M059J (cell line): ENCODE data around the gene KIF2C. TPM values are rescaled to one million over a fixed set of nuclear protein-coding genes. Genes with fewer than 3 reads are reported as not detected.
"Not testable (repeated sequence)": the region's sequence is repeated elsewhere in the genome, so short reads cannot be mapped to it uniquely, and the experiment has no call there.

Experiments used
- DNase-seq: peaks from one replicate; pipeline ENCODE4 v3.0.0-alpha.2; 2012; ENCODE audit warnings: low read depth
- total RNA-seq: library from RNA; depleted of rRNA; stranded (reverse); fragments of >200 nt; shearing (Covaris generic); gene quantifications from 2 replicates; pipeline ENCODE4 v1.2.3, GENCODE V29; 2014

The KIF2C gene
- total RNA-seq, 1 experiment from 2014 or later, result 127 TPM

- DNase-seq, result no peak
These were observed 21.5 kb upstream of the KIF2C start for GRCh38 chr1:44718091-44718490.

GRCh38 chr1:44719318-44719717 is 20.3 kb upstream of the KIF2C start:
- no peak for DNase-seq

GRCh38 chr1:44720281-44720680 is 19.4 kb upstream of the KIF2C start:
- no peak for DNase-seq

DNA sequence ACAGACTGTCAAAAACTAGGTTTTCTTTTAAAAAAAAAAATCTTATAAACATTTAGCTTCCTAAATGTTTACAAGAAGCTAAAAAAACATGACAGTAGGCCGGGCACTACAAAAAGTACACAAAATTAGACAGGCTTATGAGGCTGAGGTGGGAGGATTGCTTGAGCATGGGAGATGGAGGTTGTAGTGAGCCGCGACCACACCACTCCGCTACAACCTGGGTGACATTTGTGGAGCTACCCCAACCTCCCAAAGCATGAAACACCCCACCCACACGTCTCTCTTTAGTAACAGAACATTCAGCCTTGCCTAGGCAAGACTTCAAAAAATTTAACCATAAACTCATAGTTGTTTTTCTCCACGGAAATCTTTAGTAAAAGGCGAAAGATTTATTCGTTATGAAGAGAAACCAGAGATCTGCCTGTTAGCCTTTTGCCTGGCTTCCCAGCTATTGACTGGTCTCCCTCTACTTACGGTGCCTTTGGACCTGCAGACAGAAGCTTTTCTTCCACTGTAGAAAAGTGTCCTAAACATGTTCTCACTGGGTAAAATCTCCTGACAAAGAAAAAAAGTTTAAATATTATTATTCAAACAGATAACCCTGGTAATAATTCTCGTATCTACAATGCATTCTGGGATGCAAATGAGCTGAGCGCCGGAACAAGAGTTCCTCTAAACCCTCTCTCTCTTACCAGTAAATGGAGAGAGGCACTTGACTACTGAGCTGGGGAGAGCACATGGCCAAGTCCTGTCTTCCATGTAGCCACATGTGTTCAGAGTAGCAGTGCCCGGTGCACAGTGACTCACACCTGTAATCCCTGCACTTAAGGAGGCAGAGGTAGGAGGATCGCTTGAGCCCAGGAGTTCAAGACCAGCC is 17.9 kb upstream of the KIF2C start:
- DNase-seq, result peak; percentile 93

- no peak for DNase-seq
These were observed 16.6 kb upstream of the KIF2C start for GRCh38 chr1:44723064-44723463.

- no peak for DNase-seq
These were observed 15.9 kb upstream of the KIF2C start for GRCh38 chr1:44723496-44724295.

DNA sequence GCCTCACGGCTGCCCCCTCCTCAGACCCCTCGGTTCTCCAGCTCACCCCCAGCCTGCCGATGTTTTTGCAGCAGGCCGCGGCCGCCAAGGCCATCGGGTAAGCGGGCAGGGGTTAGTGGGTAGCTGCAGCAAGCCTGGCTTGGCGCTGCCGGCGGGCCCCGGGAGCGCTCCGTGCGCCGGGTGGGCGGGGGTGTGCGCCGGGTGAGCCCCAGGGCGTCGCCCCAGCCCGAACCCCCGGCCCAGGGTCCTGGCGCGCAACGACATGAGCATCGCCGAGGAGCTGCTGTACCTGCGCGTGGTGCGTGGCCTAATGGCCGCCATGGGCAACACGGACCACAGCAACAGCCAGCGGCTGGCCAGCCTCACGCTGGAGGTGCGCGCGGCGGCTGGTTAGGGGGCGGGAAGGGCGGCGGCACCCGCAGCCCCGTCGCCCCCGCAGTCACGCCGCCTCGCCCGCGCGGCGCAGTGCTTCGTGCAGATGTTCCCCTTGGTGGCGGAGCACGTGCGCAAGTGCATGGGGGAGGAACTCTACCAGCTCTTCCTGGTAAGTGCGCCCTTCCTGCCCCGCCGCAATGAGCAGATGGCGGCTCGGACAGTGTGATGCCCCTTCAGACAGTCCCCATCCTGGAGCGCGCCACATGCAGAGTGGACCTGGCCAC is 15.2 kb upstream of the KIF2C start:
- DNase-seq, result no peak

- DNase-seq, result no peak
These were observed 14.5 kb upstream of the KIF2C start for GRCh38 chr1:44724955-44725698.

DNA sequence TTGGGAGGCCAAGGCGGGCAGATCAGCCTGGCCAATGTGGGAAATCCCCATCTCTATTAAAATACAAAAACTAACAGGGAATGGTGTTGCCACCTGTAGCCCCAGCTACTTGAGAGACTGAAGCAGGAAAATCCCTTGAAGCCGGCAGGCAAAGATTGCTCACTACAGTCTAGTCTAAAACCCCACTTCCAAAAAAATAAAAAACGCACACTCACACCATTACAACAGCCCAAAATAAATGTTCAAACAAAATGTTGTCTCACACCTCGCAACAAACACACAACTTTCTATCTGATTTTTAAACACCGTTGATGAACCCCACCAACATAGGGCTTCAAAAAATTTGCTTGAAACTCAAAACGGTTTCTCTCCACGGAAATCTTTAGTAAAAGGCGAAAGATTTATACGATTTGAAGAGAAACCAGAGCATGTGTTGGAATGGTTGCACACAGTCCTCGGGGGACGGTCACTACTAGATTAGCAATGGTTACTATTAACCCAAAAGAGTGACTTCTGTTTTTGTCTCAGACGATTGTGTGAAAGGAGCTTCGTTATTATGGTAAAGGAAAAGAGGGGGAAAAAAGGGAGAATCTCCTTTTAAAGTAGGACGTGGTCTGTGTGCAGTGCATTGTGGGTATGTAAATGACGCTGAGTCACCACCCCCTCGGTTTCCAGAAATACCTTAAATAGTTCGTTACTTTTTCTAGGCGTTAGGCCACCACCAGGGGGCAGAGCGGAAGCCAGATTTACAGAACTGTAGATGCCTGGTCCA is 8.7 kb upstream of the KIF2C start, which contains the start of gene RNU5D-1:
Gene RNU5D-1 (minus strand): TSS at position 430 of the 772 bp plus-strand sequence.
- peak; percentile 99 for DNase-seq

- DNase-seq, result peak; percentile 82
These were observed 6.3 kb upstream of the KIF2C start for GRCh38 chr1:44733365-44733764.

DNA sequence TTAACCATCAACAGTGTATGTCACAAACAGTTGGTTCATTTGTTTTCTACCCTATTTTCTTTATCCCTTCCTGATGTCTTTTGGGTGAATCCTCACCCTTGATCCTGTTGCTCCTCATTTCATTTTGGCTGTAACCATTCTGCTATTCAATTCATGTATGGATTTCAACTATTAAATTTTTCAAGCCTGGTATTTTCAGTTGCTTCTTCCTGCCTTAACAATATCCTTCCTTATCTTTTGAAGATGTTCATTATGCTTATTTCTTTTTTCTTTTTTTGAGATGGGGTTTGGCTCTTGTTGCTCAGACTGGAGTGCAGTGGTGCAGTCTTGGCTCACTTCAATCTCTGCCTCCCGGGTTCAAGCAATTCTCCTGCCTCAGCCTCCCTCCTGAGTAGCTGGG is 5.9 kb upstream of the KIF2C start:
- DNase-seq, result no peak

DNA sequence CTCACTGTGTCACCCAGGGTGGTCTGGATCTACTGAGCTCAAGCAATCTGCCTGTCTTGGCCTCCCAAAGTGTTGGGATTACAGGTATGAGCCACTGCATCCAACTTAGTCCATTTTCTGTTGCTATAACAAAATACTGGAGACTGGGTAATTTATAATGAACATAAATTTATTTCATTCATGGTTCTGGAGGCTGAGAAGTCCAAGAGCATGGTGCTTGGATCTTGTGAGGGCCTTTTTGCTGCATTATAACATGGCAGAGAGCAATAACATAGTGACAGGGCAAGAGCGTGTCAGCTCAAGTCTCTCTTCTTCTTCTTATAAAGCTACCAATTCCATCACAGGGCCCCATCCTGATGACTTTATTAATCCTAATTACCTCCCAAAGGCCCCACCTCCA is 3.6 kb upstream of the KIF2C start:
- DNase-seq, result no peak

DNA sequence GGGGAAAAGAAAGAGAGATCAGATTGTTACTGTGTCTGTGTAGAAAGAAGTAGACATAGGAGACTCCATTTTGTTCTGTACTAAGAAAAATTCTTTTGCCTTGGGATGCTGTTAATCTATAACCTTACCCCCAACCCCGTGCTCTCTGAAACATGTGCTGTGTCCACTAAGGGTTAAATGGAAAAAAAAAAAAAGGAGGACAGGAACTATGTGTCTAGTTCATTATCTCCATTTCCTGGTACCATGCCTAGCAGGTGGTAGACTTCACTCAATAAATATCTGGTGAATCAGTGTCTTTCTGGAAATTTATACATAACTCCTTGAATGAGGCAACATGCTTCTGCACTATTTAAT is 707 bp upstream of the KIF2C start:
- not testable (repeated sequence) for DNase-seq

DNA sequence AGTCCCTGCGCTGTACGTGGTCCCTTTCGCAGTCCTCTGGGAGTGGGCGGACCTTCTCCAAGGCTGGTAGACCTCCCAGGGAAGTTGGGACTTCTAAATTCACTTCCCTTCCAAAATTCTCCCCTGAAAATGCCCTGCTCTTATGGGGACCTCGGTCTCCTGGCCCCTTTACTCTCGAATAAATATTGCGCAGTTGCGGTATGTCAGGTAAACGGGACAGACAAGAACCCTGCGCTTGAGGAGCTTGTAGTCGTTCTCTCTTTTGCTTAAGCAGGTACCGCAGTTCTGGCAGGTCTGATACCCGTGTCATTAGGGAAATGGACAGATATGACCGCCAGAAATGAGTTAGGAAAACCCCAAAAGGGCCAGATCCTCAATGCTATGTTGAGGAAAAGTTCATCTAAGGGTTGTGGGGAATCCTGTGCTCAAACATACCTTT is 561 bp downstream of the KIF2C start:
- peak; percentile 21 for DNase-seq

GRCh38 chr1:44743211-44743610 is 3.6 kb downstream of the KIF2C start:
- DNase-seq, result no peak

DNA sequence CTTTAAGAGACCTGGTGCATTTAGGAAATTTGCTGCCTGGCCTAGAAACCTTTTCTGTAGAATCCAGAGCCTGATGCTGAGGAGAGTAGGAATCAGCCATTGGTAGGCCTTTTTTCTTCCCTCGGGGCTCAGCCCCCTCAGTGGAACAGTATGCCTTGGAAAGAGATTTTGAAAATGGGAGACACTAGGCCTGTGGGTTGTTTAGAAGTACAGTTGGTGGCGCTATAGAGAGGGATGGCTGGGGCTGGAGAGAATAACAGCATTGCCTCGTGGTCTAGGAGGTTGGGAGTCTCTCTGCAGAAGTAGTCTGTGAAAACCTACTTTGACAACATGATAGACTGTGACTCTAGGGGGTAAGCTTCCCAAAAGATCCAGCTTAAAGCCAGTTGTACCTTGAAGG is 8.2 kb downstream of the KIF2C start:
- no peak for DNase-seq

DNA sequence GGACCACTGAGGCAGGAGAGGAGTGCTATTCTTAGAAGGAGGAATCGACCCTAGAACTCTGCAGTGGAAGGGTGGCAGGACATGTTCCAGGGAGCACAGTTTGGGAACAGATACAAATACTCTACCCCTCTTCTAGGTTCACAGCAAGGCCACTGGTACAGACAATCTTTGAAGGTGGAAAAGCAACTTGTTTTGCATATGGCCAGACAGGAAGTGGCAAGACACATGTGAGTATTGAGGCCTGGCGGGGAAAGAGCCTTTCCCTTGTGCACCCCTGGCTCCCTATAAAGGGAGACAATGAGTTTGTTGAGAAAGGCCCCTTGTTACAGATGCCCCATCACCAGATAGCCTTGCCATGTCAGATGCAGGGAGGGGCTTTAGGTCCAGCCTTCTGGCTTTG is 17.8 kb downstream of the KIF2C start:
- no peak for DNase-seq

DNA sequence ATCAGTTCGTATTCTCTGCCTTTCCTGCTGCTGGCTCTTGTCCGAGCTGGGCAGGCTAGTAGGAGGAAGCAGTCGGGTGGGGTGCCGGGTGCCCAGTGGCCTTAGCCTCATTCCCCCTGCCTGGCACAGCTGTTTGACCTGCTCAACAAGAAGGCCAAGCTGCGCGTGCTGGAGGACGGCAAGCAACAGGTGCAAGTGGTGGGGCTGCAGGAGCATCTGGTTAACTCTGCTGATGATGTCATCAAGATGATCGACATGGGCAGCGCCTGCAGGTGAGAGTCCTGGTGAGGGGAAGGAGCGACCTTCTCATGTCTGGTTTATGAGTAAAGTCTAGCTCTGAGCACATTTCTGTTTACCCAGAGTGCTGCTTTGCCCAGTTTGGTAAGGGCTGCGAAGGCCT is 19.4 kb downstream of the KIF2C start:
- DNase-seq, result no peak

DNA sequence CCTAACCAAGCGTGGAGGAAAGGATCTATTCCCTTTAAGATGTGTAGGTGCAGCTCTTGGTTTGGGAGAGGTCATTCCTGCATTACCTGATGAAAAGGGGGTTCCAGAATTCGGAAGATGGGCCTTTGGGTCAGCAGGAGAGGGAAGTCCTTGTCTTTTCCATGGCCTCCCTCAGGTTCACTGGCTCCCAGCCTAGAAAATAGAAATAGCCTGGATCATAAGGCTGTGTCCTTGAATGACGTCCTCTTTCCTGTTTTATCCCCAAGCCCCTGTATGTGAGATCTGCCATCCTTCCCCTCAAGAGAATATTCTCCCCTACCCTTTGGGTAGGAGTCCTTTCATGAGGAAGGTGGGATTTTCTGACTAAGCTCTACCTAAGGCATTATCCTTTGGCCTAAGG is 21.2 kb downstream of the KIF2C start:
- DNase-seq, result no peak

DNA sequence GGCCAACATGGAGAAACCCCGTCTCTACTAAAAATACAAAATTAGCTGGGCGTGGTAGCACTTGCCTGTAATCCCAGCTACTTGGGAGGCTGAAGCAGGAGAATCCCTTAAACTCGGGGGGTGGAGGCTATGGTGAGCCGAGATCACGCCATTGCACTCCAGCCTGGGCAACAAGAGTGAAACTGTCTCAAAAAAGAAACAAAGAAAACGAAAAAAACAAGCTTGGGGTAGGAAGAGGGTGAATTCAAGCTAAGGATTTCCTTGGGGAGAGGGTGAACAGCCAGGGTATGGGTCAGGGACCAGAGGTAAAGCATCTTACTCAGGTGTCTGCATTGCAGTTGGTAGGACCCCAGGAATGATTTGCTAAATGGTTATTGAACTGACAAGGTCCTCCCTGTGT is 26.8 kb downstream of the KIF2C start:
- DNase-seq, result not testable (repeated sequence)
